ENCODE results near the gene GALNT10. TPM values are rescaled to one million over a fixed set of nuclear protein-coding genes. Genes with fewer than 3 reads are reported as not detected.
A peak's percentile ranks its signal among the peaks of the same experiment; 100 is the strongest.

Gene GALNT10
- polyA plus RNA-seq, 2 of the 4 experiments (the other 2 are of a cell fraction): 110 to 156 TPM

- Histone ChIP-seq H3K4me3 (no peak overlapping the region), H3K27ac (no peak overlapping the region), H3K4me1 (peaks cover 16% of the 10 kb centered on the region), H3K9me3 (no peaks in the 10 kb centered on the region), H3K4me2 (no peak overlapping the region)
- ChIA-PET CTCF (interaction anchor here (0.8 to 2.2 kb wide), 2 partner anchors 26 to 370 kb away, joined by 3 to 6 read pairs; no protein-coding TSS in a partner anchor), POLR2A (no interaction called here)
- 84% methylated on average over 1 of the region's 1 CpG for WGBS (ENCODE audit: missing lambda C conversion rate)
- no peak for TF ChIP-seq RFX5 (IDR thresholded peaks at IDR 0.05)
- TF ChIP-seq, protein P1, sequence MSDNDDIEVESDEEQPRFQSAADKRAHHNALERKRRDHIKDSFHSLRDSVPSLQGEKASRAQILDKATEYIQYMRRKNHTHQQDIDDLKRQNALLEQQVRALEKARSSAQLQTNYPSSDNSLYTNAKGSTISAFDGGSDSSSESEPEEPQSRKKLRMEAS (IDR thresholded peaks at IDR 0.05): no peak
- no peak for ATAC-seq
- FAIRE-seq: no peak
- no peak for DNase-seq (ENCODE audit: low read depth in 1 of 2, low spot score in 1 of 2)
These were observed 252.3 kb downstream of the GALNT10 start for GRCh38 chr5:154442801-154443200.

DNA sequence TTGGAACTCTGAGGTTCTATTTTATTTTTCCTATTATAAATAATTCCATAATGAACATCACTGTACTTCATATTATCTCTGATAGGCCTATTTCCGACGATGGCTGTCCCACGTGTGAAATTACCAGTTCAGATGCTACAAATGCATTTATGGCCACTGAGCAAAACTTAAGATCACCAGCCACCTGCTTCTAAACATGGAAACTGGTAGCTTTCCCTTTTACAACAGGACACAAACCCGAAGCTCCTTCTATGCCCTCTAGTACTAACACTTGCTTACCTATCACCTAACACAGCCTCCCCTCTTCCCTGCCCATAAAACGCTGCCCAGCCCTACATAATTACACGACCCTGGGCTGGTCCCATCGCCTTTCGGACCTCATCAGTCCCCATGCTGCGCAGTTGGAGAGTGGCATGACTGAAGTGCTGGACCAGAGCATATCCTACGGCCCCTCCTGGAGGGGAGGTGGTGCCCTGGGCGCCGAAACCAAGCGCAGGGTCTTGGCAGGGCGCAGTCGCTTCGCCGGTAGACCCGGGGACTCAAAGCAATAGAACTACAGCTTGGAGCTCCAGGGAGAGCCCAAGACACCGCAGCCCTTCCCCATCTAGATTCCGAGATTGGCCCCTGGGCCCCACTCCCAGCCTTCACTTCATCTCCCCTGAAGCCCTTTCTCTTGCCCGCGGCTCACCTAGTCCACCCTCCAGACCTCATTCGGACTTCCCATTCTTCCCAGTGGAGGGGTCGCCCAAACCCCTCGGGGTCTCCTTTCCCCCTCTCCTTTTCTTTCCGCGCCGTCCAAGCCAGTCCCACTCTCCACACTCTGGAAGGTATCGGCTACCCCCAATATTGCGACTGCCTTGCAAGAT lies 254.3 kb downstream of the GALNT10 start:
- TF ChIP-seq RAD21 (conservative IDR thresholded peaks at IDR 0.05 in 1 of 2, IDR thresholded peaks at IDR 0.05 in 1 of 2) (no peak), EHMT2 (IDR thresholded peaks at IDR 0.05; ENCODE audit: low read depth) (no peak), RNF2 (IDR thresholded peaks at IDR 0.05; ENCODE audit: borderline replicate concordance, low read depth) (no peak), MYC (IDR thresholded peaks at IDR 0.05; ENCODE audit: borderline replicate concordance, low read length) (no peak), POLR2AphosphoS2 (conservative IDR thresholded peaks at IDR 0.05; ENCODE audit: low read length) (no peak), RARB (CRISPR knock-in tag; IDR thresholded peaks at IDR 0.05) (no peak), ZFP36 (IDR thresholded peaks at IDR 0.05; ENCODE audit: borderline replicate concordance, partially characterized antibody) (no peak), BCL3 (IDR thresholded peaks at IDR 0.05) (no peak), CHD2 (IDR thresholded peaks at IDR 0.05; ENCODE audit: low read length, partially characterized antibody) (no peak)
- TF ChIP-seq, protein P2, sequence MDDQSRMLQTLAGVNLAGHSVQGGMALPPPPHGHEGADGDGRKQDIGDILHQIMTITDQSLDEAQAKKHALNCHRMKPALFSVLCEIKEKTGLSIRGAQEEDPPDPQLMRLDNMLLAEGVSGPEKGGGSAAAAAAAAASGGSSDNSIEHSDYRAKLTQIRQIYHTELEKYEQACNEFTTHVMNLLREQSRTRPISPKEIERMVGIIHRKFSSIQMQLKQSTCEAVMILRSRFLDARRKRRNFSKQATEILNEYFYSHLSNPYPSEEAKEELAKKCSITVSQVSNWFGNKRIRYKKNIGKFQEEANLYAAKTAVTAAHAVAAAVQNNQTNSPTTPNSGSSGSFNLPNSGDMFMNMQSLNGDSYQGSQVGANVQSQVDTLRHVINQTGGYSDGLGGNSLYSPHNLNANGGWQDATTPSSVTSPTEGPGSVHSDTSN (IDR thresholded peaks at IDR 0.05): no peak
- ATAC-seq (peak; percentile 15 to 45; a peak in 4 of 6 replicates), DNase-seq (ENCODE audit: low read depth in 1 of 2, low spot score in 1 of 2) (peak; percentile 6 to 33), FAIRE-seq (no peak)
- peak overlapping the region; percentile 97 for H3K4me2 ChIP-seq
- peak overlapping the region; percentile 70 to 96 for H3K27ac ChIP-seq
- ChIA-PET POLR2A (no interaction called here), CTCF (interaction anchor here (0.9 to 1.0 kb wide), 2 partner anchors 17 to 372 kb away, joined by 3 read pairs; no protein-coding TSS in a partner anchor)
- no peaks in the 10 kb centered on the region for H3K9me3 ChIP-seq
- peak overlapping the region; percentile 95 for H3K4me3 ChIP-seq
- 17% methylated on average over 30 of the region's 30 CpGs for WGBS (ENCODE audit: missing lambda C conversion rate)
- H3K4me1 ChIP-seq: peaks cover 29% of the 10 kb centered on the region

DNA sequence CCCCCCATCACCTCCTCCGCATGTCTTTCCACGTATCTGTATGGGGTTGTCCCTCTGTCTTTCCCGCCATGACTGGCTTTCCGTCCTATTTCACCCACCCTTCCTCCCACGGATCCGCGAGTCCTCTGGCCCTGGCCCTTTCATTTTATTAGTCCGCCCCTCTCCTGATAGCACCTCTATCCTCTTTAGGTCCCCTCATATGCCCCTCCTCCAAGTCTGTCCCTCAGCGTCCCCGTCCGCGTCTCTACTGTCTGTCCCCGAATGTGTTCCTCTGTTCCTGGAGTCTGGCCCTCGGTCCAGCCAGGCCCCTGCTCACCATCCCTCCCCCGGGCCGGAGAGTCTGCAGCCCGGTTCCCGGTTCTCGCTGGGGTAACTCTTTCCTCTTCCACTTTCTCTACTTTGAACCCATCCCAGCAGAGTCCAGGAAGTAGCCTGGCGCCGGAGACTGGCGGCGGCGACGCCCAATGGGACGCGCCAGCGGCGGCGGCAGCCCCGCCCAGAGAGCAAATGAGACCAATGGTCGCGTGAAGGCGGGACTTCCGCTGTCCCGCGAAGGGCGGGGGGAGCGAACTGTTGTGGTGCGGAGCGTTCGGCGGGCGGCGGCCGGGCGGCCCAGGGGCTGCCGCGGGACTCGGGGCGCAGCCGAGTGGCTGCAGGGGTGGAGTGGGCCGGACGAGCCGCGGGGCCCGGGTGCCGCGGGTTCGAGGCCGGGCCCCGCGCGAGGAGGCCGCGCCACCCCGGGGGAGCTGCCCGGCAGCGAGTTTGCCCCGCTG lies 255.1 kb downstream of the GALNT10 start, which contains the start of gene SAP30L:
TSS of gene SAP30L (plus strand) at position 576 of the 773 bp plus-strand sequence. CDS start 608 bp downstream, outside the sequence.
- H3K4me1 ChIP-seq: peaks cover 29% of the 10 kb centered on the region
- under 1% methylated on average over 33 of the region's 70 CpGs for WGBS (ENCODE audit: missing lambda C conversion rate)
- ATAC-seq (peak; percentile 94 to 96), FAIRE-seq (no peak), DNase-seq (ENCODE audit: low read depth in 1 of 2, low spot score in 1 of 2) (peak; percentile 89 to 100)
- POLR2A ChIA-PET: interaction anchor here (1.1 kb wide), 1 partner anchor 256 kb away, joined by 3 read pairs; the partner anchor contains the start of gene GALNT10
- no peaks in the 10 kb centered on the region for H3K9me3 ChIP-seq
- CTCF ChIA-PET: no interaction called here
- H3K4me3 ChIP-seq: peak within 1 kb of the TSS; percentile 95
- peak within 1 kb of the TSS; percentile 97 for H3K4me2 ChIP-seq
- H3K27ac ChIP-seq: peak within 1 kb of the TSS; percentile 70 to 96
- peak; percentile 35; the same call in 1 of the 2 replicates for TF ChIP-seq PHF8 (IDR thresholded peaks at IDR 0.05; ENCODE audit: borderline replicate concordance, low read depth)
- no peak for TF ChIP-seq FOXS1 (CRISPR knock-in tag; IDR thresholded peaks at IDR 0.05)
- TF ChIP-seq, protein P2 (IDR thresholded peaks at IDR 0.05): peak; percentile 98
- TF ChIP-seq, protein P1 (IDR thresholded peaks at IDR 0.05): peak; percentile 33
- no peak for TF ChIP-seq RAD21 (conservative IDR thresholded peaks at IDR 0.05 in 1 of 2, IDR thresholded peaks at IDR 0.05 in 1 of 2)
- TF ChIP-seq, protein P3, sequence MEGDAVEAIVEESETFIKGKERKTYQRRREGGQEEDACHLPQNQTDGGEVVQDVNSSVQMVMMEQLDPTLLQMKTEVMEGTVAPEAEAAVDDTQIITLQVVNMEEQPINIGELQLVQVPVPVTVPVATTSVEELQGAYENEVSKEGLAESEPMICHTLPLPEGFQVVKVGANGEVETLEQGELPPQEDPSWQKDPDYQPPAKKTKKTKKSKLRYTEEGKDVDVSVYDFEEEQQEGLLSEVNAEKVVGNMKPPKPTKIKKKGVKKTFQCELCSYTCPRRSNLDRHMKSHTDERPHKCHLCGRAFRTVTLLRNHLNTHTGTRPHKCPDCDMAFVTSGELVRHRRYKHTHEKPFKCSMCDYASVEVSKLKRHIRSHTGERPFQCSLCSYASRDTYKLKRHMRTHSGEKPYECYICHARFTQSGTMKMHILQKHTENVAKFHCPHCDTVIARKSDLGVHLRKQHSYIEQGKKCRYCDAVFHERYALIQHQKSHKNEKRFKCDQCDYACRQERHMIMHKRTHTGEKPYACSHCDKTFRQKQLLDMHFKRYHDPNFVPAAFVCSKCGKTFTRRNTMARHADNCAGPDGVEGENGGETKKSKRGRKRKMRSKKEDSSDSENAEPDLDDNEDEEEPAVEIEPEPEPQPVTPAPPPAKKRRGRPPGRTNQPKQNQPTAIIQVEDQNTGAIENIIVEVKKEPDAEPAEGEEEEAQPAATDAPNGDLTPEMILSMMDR (IDR thresholded peaks at IDR 0.05): no peak
- TF ChIP-seq ZNF302 (CRISPR knock-in tag; IDR thresholded peaks at IDR 0.05): no peak
- peak; percentile 71; the same call in 2 of the 3 replicates for TF ChIP-seq BCL3 (IDR thresholded peaks at IDR 0.05)
- peak; percentile 48 for TF ChIP-seq POLR2A (IDR thresholded peaks at IDR 0.05; ENCODE audit: low read length)
- no peak for TF ChIP-seq KDM1A (IDR thresholded peaks at IDR 0.05; ENCODE audit: low read depth)
- peak in 1 of 2 experiments; percentile 52; a peak in 2 of 5 replicates for TF ChIP-seq JUN (IDR thresholded peaks at IDR 0.05)
- no peak for TF ChIP-seq RARB (CRISPR knock-in tag; IDR thresholded peaks at IDR 0.05)
- TF ChIP-seq, protein P4, sequence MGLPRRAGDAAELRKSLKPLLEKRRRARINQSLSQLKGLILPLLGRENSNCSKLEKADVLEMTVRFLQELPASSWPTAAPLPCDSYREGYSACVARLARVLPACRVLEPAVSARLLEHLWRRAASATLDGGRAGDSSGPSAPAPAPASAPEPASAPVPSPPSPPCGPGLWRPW (IDR thresholded peaks at IDR 0.05): no peak
- TF ChIP-seq CHD4 (IDR thresholded peaks at IDR 0.05; ENCODE audit: borderline replicate concordance): no peak
